GM21526 (cell line): ENCODE results near the gene MTCP1.
A peak's percentile ranks its signal among the peaks of the same experiment; 100 is the strongest.

Experiments
- ATAC-seq: cut with Tn5 transposase; IDR thresholded peaks from one replicate; pipeline ENCODE4 v1.9.1; 2021; ENCODE audit warnings: moderate library complexity; ENCODE audit not compliant: unreplicated experiment, low FRiP score

The MTCP1 gene

DNA sequence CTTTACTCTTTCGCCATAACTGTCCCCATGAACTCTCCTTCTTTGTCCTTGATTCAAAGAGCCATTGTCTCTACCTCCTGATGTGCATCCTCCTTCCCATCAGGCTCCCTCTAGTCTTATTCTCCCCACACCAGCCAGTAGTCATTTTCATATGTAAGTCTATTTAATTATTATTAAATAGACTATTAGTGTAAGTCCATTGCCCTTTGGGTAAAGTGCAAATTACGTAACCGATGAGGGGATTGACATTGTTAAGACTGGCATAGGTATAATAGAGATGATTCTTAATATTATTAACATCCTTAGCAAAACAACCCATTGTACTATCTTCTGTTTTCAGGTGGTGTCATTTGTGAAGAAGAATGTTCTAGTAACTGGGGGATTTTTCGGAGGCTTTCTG is 16.7 kb downstream of the MTCP1 start:
- no peak for ATAC-seq

DNA sequence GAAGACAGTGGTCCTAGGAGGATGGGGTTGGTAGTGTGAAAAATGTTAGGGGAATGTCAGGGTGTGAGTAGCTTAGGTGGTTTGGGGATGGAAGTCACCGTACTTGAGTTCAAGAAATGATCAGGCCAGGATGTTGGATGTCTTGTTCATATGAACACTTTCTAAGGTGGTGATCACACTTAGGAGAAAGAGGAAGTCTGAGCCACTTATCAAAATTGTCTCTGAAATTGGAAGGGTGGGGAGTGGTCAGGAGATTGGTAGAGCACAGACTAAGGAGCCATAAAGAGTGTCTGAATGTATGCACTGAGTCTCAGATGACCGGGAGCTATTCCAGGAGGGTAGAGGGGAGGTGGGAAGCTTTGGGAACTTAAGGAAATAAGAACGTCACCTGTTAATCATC is 17.3 kb downstream of the MTCP1 start:
- ATAC-seq = no peak

DNA sequence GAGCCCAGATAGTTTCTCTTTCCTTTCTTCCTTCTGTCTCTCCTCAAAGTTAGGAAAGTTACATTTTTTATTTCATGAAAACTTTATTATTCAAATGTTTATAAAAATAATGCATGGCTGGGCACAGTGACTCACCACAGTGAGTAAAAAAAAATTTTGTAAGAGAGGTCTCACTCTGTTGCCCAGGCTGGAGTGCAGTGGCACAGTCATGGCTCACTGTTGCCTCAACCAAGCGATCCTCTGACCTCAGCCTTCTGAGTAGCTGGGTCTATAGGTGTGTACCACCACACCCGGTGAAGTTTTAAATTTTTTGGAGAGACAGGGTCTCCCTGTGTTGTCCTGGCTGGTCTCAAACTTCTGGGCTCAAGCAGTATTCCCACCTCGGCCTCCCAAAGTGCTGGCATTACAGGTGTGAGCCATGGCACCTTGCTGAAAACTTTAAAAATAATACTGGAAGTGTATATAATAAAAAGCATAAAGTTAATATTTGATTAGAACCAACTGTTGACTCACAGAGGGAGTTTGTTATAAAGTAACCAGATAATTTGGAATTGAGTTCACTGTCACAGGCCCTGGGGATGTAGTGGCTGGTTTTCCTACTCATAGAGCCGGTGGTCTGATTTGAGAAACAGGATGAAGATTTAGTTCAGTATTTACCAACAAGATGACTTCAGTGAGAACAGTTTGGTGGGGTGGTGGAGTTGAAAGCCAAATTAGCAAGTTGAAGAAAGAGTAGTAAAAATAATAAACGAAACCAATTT is 18.0 kb downstream of the MTCP1 start:
- no peak for ATAC-seq

DNA sequence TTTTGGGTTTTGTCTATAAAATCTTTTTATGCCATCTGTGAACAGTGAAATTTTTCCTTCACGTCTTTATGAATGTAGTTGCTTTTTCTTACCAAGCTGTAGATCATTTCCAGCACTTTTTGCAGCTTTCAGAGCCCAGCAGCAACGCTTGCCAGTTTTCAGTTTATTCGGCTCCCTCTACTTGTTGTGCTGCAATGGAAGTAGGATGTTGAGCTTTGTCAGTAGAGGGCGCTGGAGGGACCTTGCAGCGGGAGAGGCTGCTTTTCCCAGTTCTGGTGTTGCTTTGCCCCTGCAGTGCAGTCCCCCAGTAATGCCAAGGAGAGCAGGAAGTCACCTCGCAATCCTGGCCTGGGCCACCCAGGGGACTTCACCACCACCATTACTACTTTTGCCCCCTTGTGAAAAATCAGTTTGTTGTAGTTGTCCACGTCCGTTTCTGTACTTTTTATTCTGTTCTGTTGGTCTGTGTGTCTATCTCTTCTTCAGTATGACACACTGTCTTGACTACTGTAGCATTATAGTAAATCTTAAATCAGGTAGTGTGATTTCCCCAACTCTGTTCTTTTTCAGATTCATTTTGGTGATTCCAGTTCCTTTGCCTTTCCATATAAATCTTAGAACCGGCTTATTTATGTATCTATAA is 21.8 kb downstream of the MTCP1 start:
- ATAC-seq = no peak

DNA sequence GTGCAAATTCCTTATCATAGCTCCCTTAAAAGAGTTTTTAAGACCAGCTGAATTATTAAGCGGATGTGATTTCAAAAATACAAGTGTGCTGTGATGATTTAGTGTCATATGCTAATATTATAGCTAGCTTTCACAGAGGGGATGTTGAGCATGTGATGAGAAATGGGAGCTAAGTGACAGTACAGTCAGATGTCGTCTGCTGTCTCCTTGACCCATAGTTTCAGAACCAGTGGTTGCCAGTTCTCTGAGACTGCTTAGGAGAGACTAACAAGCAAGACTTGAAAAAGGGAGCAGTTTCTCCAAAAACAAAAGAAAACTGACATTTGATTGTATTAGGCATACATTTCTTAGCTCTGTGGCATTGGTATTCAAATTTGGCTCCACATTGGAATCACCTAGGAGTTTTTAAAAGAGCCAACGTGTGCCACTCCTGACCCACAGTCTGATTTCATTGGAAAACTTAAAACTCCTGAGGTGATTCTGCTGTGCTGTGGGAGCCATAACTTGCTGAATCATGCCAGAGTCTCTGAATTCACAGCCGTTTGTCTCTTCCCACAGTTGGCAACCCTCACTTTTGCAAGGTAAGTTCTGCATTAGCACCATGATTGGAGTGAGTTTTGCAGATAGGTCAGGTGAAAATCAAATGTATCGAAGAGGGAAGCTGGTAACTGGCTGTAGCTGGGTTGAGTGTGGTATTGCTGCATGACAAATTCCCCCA is 24.0 kb downstream of the MTCP1 start:
- no peak for ATAC-seq

DNA sequence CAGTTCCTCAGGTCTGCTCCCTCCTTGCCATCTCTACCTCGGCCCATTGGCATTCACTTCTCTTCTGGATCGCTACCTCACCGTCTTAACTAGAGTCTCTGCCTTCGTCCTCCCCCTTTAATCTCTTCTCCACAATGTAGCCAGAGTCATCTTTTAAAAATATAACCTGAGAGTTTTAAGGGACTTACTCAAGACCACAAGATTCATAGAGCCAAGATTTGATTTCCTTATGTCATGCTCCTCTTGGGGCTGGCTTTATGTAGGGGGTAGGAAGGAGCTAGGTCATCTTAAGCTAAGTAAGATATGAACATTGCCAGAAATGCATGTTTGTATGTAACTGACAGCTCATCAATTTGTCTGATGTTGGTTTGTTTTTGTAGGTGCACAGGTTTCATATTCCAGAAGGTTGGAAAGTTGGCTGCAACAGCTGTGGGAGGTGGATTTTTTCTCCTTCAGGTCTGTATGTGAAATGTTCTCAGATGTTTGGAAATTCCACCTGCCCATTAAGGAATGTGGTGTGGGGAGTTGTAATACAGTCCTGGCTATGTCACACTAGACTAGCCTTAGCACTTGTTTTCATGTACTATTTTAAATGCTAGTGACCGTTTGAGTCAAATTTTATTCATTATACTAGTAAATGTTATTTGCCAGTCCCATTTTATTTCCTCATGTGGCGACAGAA is 24.7 kb downstream of the MTCP1 start:
- no peak for ATAC-seq

DNA sequence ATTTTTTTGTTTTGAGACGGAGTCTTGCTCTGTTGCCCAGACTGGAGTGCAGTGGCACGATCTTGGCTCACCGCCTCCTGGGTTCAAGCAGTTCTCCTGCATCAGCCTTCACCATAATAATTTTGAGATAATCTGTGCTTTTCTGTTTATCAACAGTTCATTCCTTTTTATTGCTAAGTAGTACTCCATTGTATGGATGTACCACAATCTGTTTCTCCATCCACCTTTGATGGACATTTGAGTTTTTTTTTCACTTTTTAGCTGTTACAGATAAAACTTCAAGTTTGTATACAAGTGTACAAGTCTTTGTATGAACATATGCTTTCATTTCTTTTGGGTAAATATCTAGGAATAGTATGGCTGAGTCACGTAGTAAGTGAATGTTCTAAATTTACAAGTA is 35.2 kb downstream of the MTCP1 start:
- ATAC-seq = no peak

DNA sequence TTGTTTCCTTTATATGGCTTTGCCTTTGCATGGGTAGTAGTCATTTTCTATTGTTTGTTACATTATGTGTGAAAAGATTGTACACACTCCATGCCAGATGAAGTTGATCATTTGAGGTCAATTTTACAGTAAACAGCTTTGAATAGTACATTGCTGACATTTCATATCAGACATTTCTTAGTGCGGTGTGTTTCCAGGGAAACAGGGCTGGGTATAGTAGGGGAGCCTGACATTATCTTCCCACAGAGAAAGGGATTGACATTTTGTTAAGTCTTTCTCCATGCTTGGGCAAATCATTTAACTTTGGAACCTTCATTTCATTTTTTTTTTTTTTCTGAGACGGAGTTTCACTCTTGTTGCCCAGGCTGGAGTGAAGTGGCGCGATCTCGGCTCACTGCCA is 39.3 kb downstream of the MTCP1 start:
- no peak for ATAC-seq

DNA sequence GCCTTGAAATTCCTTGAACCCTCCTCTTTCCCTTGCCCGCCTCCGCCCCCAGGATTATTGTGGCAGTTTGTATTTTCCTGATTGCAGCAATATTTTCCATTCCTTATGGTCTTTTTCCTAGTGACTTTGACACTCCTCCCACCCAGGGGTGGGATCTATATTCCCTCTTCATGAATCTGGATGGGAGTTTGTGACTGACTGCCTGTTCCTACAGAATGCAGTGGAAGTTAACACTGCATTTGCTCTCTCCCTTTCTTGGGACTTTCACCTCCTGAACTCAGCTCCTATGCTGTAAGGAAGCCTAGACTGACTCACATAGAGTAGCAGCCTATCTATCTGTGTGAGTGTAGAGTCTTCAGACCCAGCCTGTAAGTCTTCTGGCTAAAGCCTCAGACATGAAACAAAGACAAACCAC is 42.1 kb downstream of the MTCP1 start:
- ATAC-seq = no peak

DNA sequence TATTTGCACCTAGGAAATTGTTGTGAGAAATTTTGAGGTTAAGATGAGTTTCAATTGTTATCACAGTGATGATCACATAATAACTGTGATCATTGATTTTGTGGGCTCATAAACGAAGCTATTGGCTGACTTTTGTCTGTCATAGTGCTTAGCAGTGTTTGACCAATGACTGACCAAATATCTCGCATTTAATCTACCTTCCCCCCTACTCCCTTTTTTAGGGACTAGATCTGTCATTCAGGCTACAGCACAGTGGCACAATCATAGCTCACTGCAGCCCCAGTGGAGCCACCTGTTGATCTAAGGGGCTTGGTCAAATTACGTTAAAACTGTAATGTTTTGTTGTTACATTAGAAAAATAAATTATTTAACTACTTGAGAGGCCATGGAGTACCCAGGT is 42.8 kb downstream of the MTCP1 start:
- ATAC-seq = no peak

DNA sequence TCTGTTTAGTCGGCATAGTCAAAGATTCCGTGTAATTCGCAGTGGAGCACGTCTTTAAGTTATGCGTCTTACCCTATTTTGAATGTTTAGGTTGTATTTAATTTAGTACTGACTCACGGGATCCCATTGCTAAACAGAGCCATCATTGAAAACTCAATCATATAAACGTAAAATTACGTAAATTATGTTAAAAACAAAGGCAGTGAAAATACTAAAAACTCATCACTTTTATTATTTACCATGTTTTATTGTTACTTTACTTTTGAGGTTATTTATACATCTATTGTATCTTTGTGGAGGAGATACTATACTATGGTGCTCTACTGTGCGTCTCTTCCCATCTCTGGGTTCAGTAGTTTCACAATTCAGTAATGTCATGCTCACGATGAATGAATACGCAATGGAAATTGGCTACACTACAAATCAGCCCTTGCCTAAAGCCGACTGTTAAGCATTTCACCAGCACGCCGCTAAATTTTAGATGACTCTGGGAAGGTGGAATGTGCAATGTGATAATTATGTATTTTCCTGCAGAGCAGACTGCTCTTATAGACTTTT is 43.3 kb downstream of the MTCP1 start:
- ATAC-seq = no peak

DNA sequence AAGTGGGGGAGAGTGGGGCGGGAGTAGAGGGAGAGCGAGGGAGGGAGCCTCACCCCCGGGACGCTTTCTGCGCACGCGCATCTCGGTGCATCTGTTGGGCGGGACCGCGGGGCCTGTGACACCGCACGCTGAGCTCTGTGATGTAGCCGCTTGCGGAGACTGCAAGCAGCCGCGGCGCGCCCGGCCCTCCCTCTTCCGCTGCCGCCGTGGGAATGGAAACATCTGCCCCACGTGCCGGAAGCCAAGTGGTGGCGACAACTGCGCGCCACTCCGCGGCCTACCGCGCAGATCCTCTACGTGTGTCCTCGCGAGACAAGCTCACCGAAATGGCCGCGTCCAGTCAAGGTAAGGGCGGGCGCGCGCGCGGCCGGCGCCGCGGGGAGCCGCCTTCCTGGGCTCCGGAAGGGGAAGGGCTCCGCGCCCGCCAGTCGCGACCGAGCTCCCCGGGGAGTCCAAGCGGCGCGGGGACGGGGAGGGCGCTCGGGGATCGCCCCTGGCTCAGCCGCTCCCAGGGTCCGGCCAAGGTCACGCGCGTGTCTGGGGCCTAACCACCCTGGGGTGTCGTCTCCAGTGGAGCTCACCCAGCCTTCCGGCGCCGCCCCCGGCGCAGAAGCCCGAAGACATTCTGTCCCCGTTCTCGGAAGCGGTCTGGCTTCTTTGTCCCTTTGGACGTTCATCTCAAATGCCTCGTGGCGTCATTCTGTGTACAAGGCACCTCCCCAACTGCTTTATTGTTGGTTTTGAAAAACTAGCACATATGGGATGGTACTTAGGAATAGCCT is 44.0 kb downstream of the MTCP1 start, which contains the start of gene FUNDC2:
Gene FUNDC2 (plus strand): TSS at position 118 of the 782 bp plus-strand sequence. CDS start 95 bp downstream, at position 213.
- peak; percentile 87 for ATAC-seq

DNA sequence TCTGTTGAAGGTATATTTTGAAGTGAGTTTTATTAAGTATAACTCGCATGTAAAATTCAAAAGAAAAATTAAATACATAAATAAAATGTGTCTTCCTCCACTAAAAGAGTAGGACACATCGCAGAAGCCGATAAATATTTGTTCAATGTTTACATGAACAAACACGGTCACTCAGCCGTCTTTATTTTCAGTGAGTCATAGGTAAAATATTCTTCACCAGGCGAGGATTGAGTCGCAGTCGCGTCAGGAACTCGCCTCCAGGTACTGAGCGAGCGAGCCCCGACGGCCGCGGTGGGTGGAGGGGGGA is 44.6 kb downstream of the MTCP1 start:
- no peak for ATAC-seq

DNA sequence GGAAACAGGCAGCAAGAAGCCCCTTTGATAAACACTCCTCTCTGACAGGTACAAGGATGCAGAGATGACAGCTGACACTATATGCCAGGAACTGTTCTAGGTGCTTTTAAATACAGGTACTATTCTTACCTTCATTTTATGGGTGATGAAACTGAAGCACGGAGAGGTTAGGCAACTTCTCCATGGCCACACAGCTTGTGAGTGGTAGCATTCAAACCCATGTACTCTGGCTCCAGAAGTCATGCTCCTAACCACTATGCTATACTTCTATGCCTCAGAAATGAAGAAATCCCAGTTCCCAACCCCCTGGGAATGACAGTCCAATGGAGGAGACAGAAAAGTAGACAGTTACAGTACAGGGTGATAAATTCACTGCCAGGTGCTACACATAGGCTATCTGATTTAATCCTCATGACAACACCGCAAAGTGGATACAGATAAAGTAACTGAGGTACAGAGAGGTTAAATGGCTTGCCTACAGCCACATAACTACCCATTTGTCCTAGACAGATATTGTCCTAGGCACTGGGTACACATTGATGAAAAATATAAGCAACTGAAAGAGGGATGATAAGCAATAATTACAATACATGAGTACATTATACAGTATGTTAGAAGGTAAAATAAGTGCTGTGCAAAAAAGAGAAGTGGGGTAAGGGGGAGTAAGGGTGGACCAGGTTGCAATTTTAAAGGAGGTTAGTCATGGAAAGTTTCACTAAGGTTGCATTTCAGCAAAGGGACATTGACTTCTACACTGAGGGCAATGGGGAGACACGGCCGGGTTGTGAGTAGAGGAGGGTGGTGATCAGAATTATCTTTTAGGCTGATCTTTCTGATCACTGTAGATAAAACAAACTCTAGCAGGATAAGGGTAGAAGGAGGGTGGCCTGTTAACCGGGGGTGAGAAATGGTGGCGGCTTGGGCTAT is 46.8 kb downstream of the MTCP1 start:
- ATAC-seq = no peak

DNA sequence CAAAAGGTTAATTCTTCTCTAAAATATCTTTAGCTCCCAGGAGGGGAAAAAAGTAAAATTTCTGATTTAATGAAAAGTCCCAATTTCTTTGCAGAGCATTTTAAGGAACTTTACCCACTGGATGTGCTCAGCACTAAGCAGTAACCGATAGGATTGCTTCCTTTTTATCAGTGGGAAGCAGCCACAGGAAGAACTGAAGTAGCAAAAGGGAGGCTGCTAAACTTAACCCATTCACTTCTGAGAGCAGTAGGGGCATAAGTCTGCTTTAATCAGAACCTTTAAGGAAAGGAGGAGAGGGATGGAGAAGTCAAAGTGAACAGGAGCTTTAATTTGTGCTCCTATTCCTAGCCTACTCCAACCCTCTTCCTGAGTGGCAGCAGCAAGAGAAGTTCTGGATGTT is 48.4 kb downstream of the MTCP1 start, which contains the start of gene F8:
Gene F8 (minus strand): TSS at position 139 of the 400 bp plus-strand sequence. CDS start 171 bp downstream, outside the sequence.
- ATAC-seq = no peak

DNA sequence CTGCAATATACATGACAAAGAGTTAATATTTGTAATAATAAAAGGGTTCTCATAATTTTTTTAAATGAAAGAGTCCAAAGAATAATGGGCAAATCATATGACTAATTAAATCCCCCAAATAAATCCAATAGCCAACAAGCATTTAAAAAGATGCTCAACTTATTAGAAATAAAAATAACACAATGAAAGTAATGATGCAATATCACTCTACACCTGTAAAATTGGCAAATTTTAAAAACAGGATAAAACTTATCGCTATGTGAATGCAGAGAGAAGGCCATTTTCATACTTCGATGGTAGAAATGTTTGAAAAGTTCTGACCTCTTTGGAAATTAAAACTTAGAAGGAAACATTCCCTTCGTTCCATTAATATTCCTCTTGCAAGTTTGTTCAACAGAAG is 50.3 kb downstream of the MTCP1 start:
- ATAC-seq = no peak
